GM21529 (cell line): ENCODE results near the gene SPPL3.

Experiments used
- ATAC-seq: cut with Tn5 transposase; IDR thresholded peaks from one replicate; pipeline ENCODE4 v1.9.1; 2021; ENCODE audit not compliant: unreplicated experiment

SPPL3 gene

GRCh38 chr12:120757226-120757742, 146.9 kb downstream of the SPPL3 start:
- no peak for ATAC-seq

DNA sequence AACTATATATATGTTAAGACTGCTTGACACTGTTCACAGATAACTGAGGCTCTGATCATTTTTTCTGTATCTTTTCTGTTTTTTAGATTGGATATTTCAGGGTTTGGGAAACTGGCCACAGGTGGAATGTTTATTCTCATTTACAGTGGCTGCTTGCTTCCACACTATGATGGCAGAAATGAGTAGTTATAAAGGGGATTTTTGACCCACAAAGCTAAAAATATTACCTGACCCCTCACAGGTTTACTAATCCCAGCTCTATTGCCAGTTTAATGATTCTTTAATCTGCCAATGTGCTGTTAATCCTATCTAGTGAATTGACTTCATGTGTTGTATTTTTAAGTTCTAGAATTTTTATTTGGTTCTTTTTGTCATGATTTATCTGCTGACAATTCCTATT, 148.9 kb downstream of the SPPL3 start:
- ATAC-seq: no peak

DNA sequence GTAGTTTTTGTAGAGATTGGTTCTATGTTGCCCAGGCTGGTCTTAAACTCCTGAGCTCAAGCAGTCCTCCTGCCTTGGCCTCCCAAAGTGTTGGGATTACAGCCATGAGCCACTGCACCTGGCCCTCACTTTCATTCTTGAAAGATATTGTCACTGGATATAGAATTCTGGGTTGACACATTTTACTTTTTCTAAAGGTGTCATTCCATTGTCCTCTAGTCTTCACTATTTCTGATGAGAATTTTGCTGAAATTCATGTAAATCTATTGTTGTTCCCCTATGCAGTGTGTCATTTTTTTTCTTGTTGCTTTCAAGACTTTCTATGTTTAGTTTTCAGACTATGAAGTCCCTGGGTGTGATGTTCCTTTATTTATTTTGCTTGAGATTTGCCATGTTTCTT, 149.4 kb downstream of the SPPL3 start:
- no peak for ATAC-seq

- ATAC-seq: no peak
These were observed 152.8 kb downstream of the SPPL3 start for GRCh38 chr12:120751389-120751788.

DNA sequence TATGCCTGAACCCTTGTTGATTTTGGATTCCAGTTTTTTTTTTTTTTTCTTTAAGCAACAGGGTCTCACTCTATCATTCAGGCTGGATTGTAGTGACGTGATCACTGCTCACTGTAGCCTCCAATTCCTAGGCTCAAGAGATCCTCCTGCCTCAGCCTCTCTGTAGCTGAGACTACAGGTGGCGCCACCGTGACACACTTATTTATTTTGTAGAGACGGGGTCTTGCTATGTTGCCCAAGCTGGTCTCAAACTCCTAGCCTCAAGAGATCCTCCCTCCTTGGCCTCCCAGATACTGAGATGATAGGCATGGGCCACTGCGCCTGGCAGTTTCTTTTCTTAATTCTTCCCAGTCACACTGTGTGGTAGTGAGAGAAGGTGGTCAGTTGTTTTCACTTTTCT, 153.4 kb downstream of the SPPL3 start:
- ATAC-seq: no peak

- ATAC-seq: no peak
These were observed 154.9 kb downstream of the SPPL3 start for GRCh38 chr12:120749256-120749655.

- no peak for ATAC-seq
These were observed 155.9 kb downstream of the SPPL3 start for GRCh38 chr12:120748242-120748641.

GRCh38 chr12:120744922-120745493, 159.2 kb downstream of the SPPL3 start:
- no peak for ATAC-seq

GRCh38 chr12:120741476-120742421, 162.4 kb downstream of the SPPL3 start:
- no peak for ATAC-seq

- ATAC-seq: no peak
These were observed 163.3 kb downstream of the SPPL3 start for GRCh38 chr12:120740871-120741270.

- ATAC-seq: no peak
These were observed 164.1 kb downstream of the SPPL3 start for GRCh38 chr12:120739821-120740613.

GRCh38 chr12:120739031-120739762, 165.0 kb downstream of the SPPL3 start:
- no peak for ATAC-seq

DNA sequence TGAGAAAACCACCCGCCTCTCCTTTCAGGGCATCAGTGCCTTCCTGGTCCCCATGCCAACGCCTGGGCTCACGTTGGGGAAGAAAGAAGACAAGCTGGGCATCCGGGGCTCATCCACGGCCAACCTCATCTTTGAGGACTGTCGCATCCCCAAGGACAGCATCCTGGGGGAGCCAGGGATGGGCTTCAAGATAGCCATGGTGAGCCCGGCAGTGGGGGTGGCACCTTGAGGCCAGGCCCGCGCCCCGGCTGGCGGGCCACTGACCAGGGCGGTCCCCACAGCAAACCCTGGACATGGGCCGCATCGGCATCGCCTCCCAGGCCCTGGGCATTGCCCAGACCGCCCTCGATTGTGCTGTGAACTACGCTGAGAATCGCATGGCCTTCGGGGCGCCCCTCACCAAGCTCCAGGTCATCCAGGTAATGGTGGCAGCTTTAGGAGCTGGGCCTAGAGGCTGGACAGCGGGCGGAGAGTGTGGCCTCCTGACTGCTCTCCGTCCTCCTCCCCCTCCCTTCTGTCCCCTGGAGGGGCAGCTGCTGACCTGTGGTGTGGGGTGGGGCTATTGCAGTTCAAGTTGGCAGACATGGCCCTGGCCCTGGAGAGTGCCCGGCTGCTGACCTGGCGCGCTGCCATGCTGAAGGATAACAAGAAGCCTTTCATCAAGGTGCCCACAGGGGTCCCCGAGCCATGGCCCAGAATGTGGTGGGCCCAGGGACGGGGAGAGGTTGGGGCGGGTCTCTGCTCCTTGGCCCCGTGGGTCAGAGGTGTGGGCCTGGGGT, 165.7 kb downstream of the SPPL3 start:
- ATAC-seq: no peak

- ATAC-seq: no peak
These were observed 166.5 kb downstream of the SPPL3 start for GRCh38 chr12:120737557-120738251.

- no peak for ATAC-seq
These were observed 167.5 kb downstream of the SPPL3 start for GRCh38 chr12:120736404-120737331.

- ATAC-seq: no peak
These were observed 169.0 kb downstream of the SPPL3 start for GRCh38 chr12:120735181-120735580.

DNA sequence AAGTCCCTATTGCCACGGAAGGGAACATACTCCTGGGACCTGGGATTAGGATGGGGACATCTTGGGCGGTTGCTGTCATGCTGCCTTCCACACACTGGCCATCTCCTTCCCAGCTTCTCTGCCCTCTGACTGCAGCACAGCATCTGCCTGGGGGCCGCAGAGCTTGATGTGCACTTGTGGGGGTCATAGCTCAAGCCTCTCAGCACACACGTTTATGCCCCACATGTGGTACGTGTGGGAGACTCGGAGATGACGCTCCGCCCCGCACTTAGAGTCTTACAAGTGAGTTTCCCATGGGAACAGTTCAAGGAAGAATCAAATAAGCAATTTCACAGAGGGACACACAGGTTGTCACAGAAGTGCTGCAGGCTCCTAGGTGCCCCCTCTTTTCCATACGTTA, 169.9 kb downstream of the SPPL3 start:
- no peak for ATAC-seq

- ATAC-seq: no peak
These were observed 170.6 kb downstream of the SPPL3 start for GRCh38 chr12:120733574-120733973.
